ENCODE measurements around the gene COPA. TPM values are rescaled to one million over a fixed set of nuclear protein-coding genes. Genes with fewer than 3 reads are reported as not detected.
A peak's percentile ranks its signal among the peaks of the same experiment; 100 is the strongest.
"Not testable (repeated sequence)": the region's sequence is repeated elsewhere in the genome, so short reads cannot be mapped to it uniquely, and the experiment has no call there.

COPA gene
- 142 TPM for total RNA-seq
- long read RNA-seq, full-length matches to known transcripts, result 189 of 248 reads
- long read RNA-seq, partial matches to known transcripts, result 40 of 248 reads
- long read RNA-seq, other reads (novel, unspliced or antisense), result 19 of 248 reads

- H3K27ac ChIP-seq, result peak within 1 kb of the TSS; percentile 97
- peak; percentile 94 for DNase-seq
- H3K36me3 ChIP-seq, result peaks cover 34% of the 10 kb centered on the region
- no peaks in the 10 kb centered on the region for H3K27me3 ChIP-seq
- ATAC-seq, result peak; percentile 98
- TF ChIP-seq CTCF (IDR thresholded peaks at IDR 0.05), result no peak
- H3K4me3 ChIP-seq, result peak within 1 kb of the TSS; percentile 83
- intact Hi-C loops (cut with DNase I), result no loop called here
- peaks cover 33% of the 10 kb centered on the region for H3K4me1 ChIP-seq
- H3K9me3 ChIP-seq, result no peaks in the 10 kb centered on the region
These were observed at the start of gene COPA, which contains the start of gene NCSTN for GRCh38 chr1:160342953-160343869. TSS of gene COPA (minus strand) at chr1:160343250. CDS start at chr1:160343170, 80 bp downstream. TSS of gene NCSTN (plus strand) at chr1:160343383. CDS start at chr1:160343397, 14 bp downstream.

- H3K4me1 ChIP-seq; DNase-seq; H3K36me3 ChIP-seq; intact Hi-C loops (cut with DNase I); H3K4me3 ChIP-seq; H3K27me3 ChIP-seq; ATAC-seq; H3K9me3 ChIP-seq; H3K27ac ChIP-seq: not testable (repeated sequence)
These were observed 45.4 kb upstream of the COPA start for GRCh38 chr1:160388406-160388805.

GRCh38 chr1:160384812-160385211, 41.8 kb upstream of the COPA start:
- ATAC-seq; H3K9me3 ChIP-seq; H3K4me1 ChIP-seq; H3K36me3 ChIP-seq; DNase-seq; intact Hi-C loops (cut with DNase I); H3K4me3 ChIP-seq; H3K27ac ChIP-seq; H3K27me3 ChIP-seq: not testable (repeated sequence)

- DNase-seq, result no peak
- Histone ChIP-seq H3K4me1 (peaks cover 11% of the 10 kb centered on the region), H3K27me3 (no peaks in the 10 kb centered on the region), H3K9me3 (no peaks in the 10 kb centered on the region), H3K4me3 (no peak overlapping the region), H3K27ac (no peak overlapping the region), H3K36me3 (no peaks in the 10 kb centered on the region)
- no peak for TF ChIP-seq CTCF (IDR thresholded peaks at IDR 0.05)
- peak; percentile 48 for ATAC-seq
- intact Hi-C loops (cut with DNase I), result no loop called here
These were observed 34.6 kb upstream of the COPA start for GRCh38 chr1:160377585-160378206.

GRCh38 chr1:160376525-160377131, 33.6 kb upstream of the COPA start:
- peaks cover 11% of the 10 kb centered on the region for H3K4me1 ChIP-seq
- H3K27ac ChIP-seq, result no peak overlapping the region
- no peak for DNase-seq
- intact Hi-C loops (cut with DNase I), result no loop called here
- peak; percentile 88 for TF ChIP-seq CTCF (IDR thresholded peaks at IDR 0.05)
- peak; percentile 73 for ATAC-seq
- H3K36me3 ChIP-seq, result no peaks in the 10 kb centered on the region
- H3K27me3 ChIP-seq, result no peaks in the 10 kb centered on the region
- no peak overlapping the region for H3K4me3 ChIP-seq
- H3K9me3 ChIP-seq, result no peaks in the 10 kb centered on the region

- Histone ChIP-seq H3K9me3 (no peaks in the 10 kb centered on the region), H3K4me1 (peaks cover 11% of the 10 kb centered on the region), H3K36me3 (no peaks in the 10 kb centered on the region), H3K27me3 (no peaks in the 10 kb centered on the region), H3K4me3 (no peak overlapping the region), H3K27ac (no peak overlapping the region)
- intact Hi-C loops (cut with DNase I), result no loop called here
- peak; percentile 51 for ATAC-seq
- TF ChIP-seq CTCF (IDR thresholded peaks at IDR 0.05), result no peak
- DNase-seq, result no peak
These were observed 32.9 kb upstream of the COPA start for GRCh38 chr1:160375788-160376524.
